Psoas muscle (tissue), 8 donors: ENCODE measurements around the gene TERB1. TPM values are rescaled to one million over a fixed set of nuclear protein-coding genes. Genes with fewer than 3 reads are reported as not detected.
A peak's percentile ranks its signal among the peaks of the same experiment; 100 is the strongest.

Source experiments
- ATAC-seq, 4 donors: fragments of 200-7000 bp; cut with Tn5 transposase; one replicate each; pipeline ENCODE4 v1.9.1; 2020; ENCODE audit warnings: moderate library complexity in 3 of 4, mild to moderate bottlenecking in 2 of 4
- DNase-seq, 2 donors: peaks; one replicate each; pipeline ENCODE4 v3.0.0-alpha.2; 2020
- H3K27ac ChIP-seq: fragments of 200-600 bp; one replicate; pipeline ENCODE4 v1.8.0; 2022
- H3K27me3 ChIP-seq, 3 donors: fragments of 200-600 bp in 1 of 3; one replicate each; pipeline versions ENCODE4 v1.6.1 to v1.8.0; 2013 to 2022; ENCODE audit warnings: low read length in 2 of 3, mild to moderate bottlenecking in 2 of 3, moderate library complexity in 1 of 3; ENCODE audit not compliant: insufficient read depth in 3 of 3
- H3K36me3 ChIP-seq, 2 donors: fragments of 200-600 bp in 1 of 2; one replicate each; pipeline versions ENCODE4 v1.6.1 to v1.8.0; 2013 to 2022; ENCODE audit warnings: low read depth in 1 of 2, mild to moderate bottlenecking in 1 of 2, moderate library complexity in 1 of 2; ENCODE audit not compliant: insufficient read depth in 1 of 2
- H3K4me1 ChIP-seq: fragments of 200-600 bp; one replicate; pipeline ENCODE4 v1.8.0; 2022
- H3K4me3 ChIP-seq: fragments of 200-600 bp; one replicate; pipeline ENCODE4 v1.8.0; 2022; ENCODE audit warnings: mild to moderate bottlenecking
- H3K9me3 ChIP-seq: fragments of 200-600 bp; one replicate; pipeline ENCODE4 v1.8.0; 2022
- CTCF ChIP-seq: fragments of 200-600 bp; IDR thresholded peaks from one replicate; pipeline ENCODE4 v1.8.0; 2022; ENCODE audit warnings: antibody characterized with exemption
- WGBS, 3 donors: extraction: QIAGEN DNeasy Blood & Tissue Kit; methylation state at CpG; one replicate each; pipeline versions ENCODE4 v1.1.6 to v1.1.7; 2013; 5-methylcytosine and 5-hydroxymethylcytosine counted together
- intact Hi-C, 2 donors: fragments of 100-400 bp; cut with DNase I; formaldehyde crosslinking; loops; one replicate each; pipeline versions ENCODE4 v1.11.0 to v1.14.2; 2022
- polyA plus RNA-seq, 3 donors: library from polyadenylated mRNA; stranded (reverse); fragments of 200-250 nt; gene quantifications; one replicate each; pipeline ENCODE4 v1.2.3, GENCODE V29; 2013
- total RNA-seq, 4 donors: library from RNA; stranded (reverse); fragmentation: NEBNext Ultra II Directional in 2 of 4; extraction: Animal tissue kit (Norgen Biotek cat#: 25700) in 2 of 4; gene quantifications; one replicate each; pipeline versions ENCODE4 v1.2.1 to v1.2.4, GENCODE V29; 2021 to 2023
- donor health status: healthy with polysubstance abuse.
- donor health status: DM: no; HTN: no; CAD: no; lungs with moderate emphysema.
- donor health status: Bipolar disorder and iron deficiency.
- donor health status: healthy.
- donor health status: DM: yes; HTN: yes; CAD: no.
- donor health status: DM: no; HTN: no; CAD: no.
- donor health status: DM: no; HTN: no; CAD: no.
- donor health status: DM: yes; HTN: yes; CAD: no.

TERB1 gene
- total and polyA plus RNA-seq, 7 donors: 0.26 TPM; not detected in 6

GRCh38 chr16:66751053-66751302 lies 50.4 kb downstream of the TERB1 start:
- Histone ChIP-seq H3K9me3 (no peaks in the 10 kb centered on the region), H3K4me1 (peaks cover 25% of the 10 kb centered on the region), H3K27ac (peak overlapping the region; percentile 88), H3K36me3 (peaks cover 6 to 38% of the 10 kb centered on the region in 2 donors), H3K4me3 (peak overlapping the region; percentile 96), H3K27me3 (no peaks in the 10 kb centered on the region)
- 0 to 1% (median 0%) methylated on average over 20 to 22 of the region's 22 CpGs for WGBS, 3 donors
- intact Hi-C loops: loop anchor here in 1 of 2 donors (10.0 kb wide), 2 partner anchors 86 to 346 kb away; no protein-coding TSS in a partner anchor
- DNase-seq: no peak
- no peak for TF ChIP-seq CTCF
- ATAC-seq: peak; percentile 33 to 49 (median 38)

- intact Hi-C loops: loop anchor here in 1 of 2 donors (10.0 kb wide), 2 partner anchors 86 to 346 kb away; no protein-coding TSS in a partner anchor
- H3K4me3 ChIP-seq: peak overlapping the region; percentile 96
- no peaks in the 10 kb centered on the region for H3K27me3 ChIP-seq
- DNase-seq (no peak), ATAC-seq (peak in 1 of 4 donors; percentile 16)
- 9 to 14% (median 10%) methylated on average over 12 of the region's 12 CpGs for WGBS, 3 donors
- H3K36me3 ChIP-seq: peaks cover 6 to 43% of the 10 kb centered on the region in 2 donors
- peak overlapping the region; percentile 88 for H3K27ac ChIP-seq
- peaks cover 25% of the 10 kb centered on the region for H3K4me1 ChIP-seq
- H3K9me3 ChIP-seq: no peaks in the 10 kb centered on the region
- no peak for TF ChIP-seq CTCF
These were observed 50.9 kb downstream of the TERB1 start for GRCh38 chr16:66750279-66751052.

DNA sequence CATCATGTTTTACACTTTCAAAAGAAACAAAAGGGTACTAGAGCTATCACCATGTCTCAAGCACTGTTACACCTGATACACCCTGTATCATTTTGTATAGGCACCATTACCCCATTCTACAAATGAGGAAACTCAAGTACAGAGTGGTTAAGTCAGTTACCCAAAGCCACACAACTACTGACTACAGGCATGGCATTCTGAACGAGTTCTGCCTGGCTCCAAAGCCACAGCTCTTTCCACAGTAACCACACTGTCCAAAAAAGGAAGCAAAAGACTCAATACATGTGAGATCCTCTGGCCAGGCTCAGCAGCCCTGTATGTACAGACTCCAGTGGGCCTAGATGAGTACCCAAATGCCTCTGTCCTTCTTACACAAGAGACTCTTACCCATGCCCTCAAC lies 54.7 kb downstream of the TERB1 start:
- TF ChIP-seq CTCF: no peak
- no peak overlapping the region for H3K4me3 ChIP-seq
- intact Hi-C loops: no loop called here
- DNase-seq (no peak), ATAC-seq (no peak)
- WGBS, 3 donors: 14 to 36% (median 19%) methylated on average over 1 of the region's 1 CpG
- H3K36me3 ChIP-seq: peaks cover 6 to 79% of the 10 kb centered on the region in 2 donors
- H3K4me1 ChIP-seq: peaks cover 37% of the 10 kb centered on the region
- H3K9me3 ChIP-seq: no peaks in the 10 kb centered on the region
- no peaks in the 10 kb centered on the region for H3K27me3 ChIP-seq
- H3K27ac ChIP-seq: no peak overlapping the region

GRCh38 chr16:66746048-66746447 lies 55.3 kb downstream of the TERB1 start:
- H3K27ac ChIP-seq: no peak overlapping the region
- peaks cover 41% of the 10 kb centered on the region for H3K4me1 ChIP-seq
- H3K36me3 ChIP-seq: peaks cover 6 to 79% of the 10 kb centered on the region in 2 donors
- intact Hi-C loops: no loop called here
- H3K4me3 ChIP-seq: no peak overlapping the region
- 66 to 75% (median 73%) methylated on average over 3 of the region's 3 CpGs for WGBS, 3 donors
- H3K9me3 ChIP-seq: no peaks in the 10 kb centered on the region
- no peak for ATAC-seq
- no peaks in the 10 kb centered on the region for H3K27me3 ChIP-seq
- DNase-seq: no peak
- no peak for TF ChIP-seq CTCF
